PC-9 (cell line): ENCODE data around the gene COX6B1.

Experiments
- EZH2 ChIP-seq: fragments of 200-600 bp; sonication (generic); IDR thresholded peaks from 2 replicates; pipeline ENCODE4 v1.8.0; 2017; ENCODE audit warnings: antibody characterized with exemption, low read depth
- TF ChIP-seq, protein P1 (sequence below): fragments of 200-600 bp; sonication (generic); conservative IDR thresholded peaks from 2 replicates; pipeline ENCODE4 v1.6.1; 2017; ENCODE audit warnings: mixed run types, antibody characterized with exemption, mild to moderate bottlenecking, moderate library complexity

DNA sequence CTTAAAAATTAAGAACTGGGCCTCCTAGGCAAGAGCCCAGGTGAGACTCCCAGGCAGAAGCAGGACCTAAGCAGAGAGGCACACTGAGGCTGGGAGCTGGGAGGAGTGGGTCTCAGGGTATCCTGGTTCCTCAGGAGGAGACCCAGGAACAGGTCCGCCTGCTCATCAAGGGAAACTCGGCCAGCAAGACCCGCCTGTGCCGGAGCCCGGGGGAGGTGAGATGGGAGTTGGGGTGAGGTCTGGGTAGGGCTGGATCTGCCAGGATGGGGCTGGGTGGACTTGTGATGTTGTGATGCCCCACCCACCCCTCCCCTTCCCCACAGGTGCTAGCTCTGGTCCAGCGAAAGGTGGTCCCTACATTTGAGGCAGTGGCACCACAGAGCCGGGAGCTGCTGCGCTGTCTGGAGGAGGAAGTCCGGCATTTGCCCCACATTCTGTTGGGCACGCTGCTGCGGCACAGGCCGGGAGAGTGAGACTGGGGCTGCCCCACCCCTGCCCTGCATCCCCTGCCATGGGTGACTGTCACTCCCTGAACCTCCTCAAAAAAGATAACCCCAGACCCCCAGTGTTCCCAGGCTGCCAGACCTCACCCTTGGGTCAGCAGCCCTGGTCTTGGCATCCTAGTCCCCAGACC lies 28.7 kb upstream of the COX6B1 start:
- TF ChIP-seq, protein P1, sequence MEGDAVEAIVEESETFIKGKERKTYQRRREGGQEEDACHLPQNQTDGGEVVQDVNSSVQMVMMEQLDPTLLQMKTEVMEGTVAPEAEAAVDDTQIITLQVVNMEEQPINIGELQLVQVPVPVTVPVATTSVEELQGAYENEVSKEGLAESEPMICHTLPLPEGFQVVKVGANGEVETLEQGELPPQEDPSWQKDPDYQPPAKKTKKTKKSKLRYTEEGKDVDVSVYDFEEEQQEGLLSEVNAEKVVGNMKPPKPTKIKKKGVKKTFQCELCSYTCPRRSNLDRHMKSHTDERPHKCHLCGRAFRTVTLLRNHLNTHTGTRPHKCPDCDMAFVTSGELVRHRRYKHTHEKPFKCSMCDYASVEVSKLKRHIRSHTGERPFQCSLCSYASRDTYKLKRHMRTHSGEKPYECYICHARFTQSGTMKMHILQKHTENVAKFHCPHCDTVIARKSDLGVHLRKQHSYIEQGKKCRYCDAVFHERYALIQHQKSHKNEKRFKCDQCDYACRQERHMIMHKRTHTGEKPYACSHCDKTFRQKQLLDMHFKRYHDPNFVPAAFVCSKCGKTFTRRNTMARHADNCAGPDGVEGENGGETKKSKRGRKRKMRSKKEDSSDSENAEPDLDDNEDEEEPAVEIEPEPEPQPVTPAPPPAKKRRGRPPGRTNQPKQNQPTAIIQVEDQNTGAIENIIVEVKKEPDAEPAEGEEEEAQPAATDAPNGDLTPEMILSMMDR: no peak
- no peak for TF ChIP-seq EZH2
